Lower lobe of right lung (tissue), 2 donors: ENCODE results near the gene DNAH9. TPM values are rescaled to one million over a fixed set of nuclear protein-coding genes. Genes with fewer than 3 reads are reported as not detected.

Source experiments
- ATAC-seq, 2 donors: fragments of 200-7000 bp; cut with Tn5 transposase; one replicate each; pipeline ENCODE4 v1.9.1; 2020 to 2022; ENCODE audit warnings: mild to moderate bottlenecking in 2 of 2, moderate library complexity in 2 of 2
- DNase-seq: peaks from one replicate; pipeline ENCODE4 v3.0.0-alpha.2; 2020
- H3K27ac ChIP-seq: fragments of 200-600 bp; one replicate; pipeline ENCODE4 v1.8.0; 2022
- H3K27me3 ChIP-seq: fragments of 200-600 bp; one replicate; pipeline ENCODE4 v1.8.0; 2022; ENCODE audit warnings: low read depth
- H3K36me3 ChIP-seq: fragments of 200-600 bp; one replicate; pipeline ENCODE4 v1.8.0; 2022; ENCODE audit warnings: mild to moderate bottlenecking
- H3K4me1 ChIP-seq: fragments of 200-600 bp; one replicate; pipeline ENCODE4 v1.8.0; 2022
- H3K4me3 ChIP-seq: fragments of 200-600 bp; one replicate; pipeline ENCODE4 v1.8.0; 2022; ENCODE audit warnings: mild to moderate bottlenecking
- H3K9me3 ChIP-seq: fragments of 200-600 bp; one replicate; pipeline ENCODE4 v1.8.0; 2022
- CTCF ChIP-seq: fragments of 200-600 bp; IDR thresholded peaks from one replicate; pipeline ENCODE4 v1.8.0; 2022; ENCODE audit warnings: antibody characterized with exemption, mild to moderate bottlenecking
- intact Hi-C: fragments of 100-400 bp; cut with DNase I; formaldehyde crosslinking; loops from one replicate; pipeline ENCODE4 v1.11.0; 2022
- total RNA-seq: library from RNA; stranded (reverse); fragmentation: NEBNext Ultra II Directional; extraction: Animal tissue kit (Norgen Biotek cat#: 25700); gene quantifications from one replicate; pipeline ENCODE4 v1.2.1, GENCODE V29; 2021
- donor health status: DM: no; HTN: yes; CAD: no; lungs with severe emphysema.

DNAH9 gene
- total RNA-seq, 1 donor from 2014 or later: 22.3 TPM

- TF ChIP-seq CTCF: no peak
- Histone ChIP-seq H3K4me1 (no peaks in the 10 kb centered on the region), H3K27me3 (no peaks in the 10 kb centered on the region), H3K36me3 (no peaks in the 10 kb centered on the region), H3K9me3 (no peaks in the 10 kb centered on the region), H3K4me3 (no peak overlapping the region), H3K27ac (no peak overlapping the region)
- DNase-seq: no peak
- intact Hi-C loops: no loop called here
- no peak for ATAC-seq
These were observed 70.3 kb downstream of the DNAH9 start for GRCh38 chr17:11668618-11669017.

DNA sequence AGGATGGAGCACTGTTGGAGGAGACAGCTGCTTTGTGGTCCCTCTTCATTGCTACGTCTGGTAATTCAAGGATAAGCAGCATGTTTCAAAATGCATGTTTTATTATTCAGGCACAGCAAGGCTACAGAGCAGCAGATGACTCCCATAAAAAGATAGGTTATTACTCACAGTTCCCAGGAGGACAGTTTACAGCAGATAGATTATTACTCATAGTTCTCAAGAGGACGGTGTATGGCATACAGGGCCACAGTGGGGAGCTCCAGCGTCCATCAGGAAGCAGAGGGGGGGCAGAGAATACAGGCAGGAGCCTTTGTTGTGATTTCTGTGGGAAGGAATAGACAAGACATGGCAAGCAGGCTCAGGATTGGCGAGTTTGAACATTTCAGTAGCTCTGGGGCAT is 72.9 kb downstream of the DNAH9 start:
- Histone ChIP-seq H3K36me3 (no peaks in the 10 kb centered on the region), H3K27ac (no peak overlapping the region), H3K4me3 (no peak overlapping the region), H3K27me3 (no peaks in the 10 kb centered on the region), H3K4me1 (no peaks in the 10 kb centered on the region), H3K9me3 (no peaks in the 10 kb centered on the region)
- no peak for DNase-seq
- TF ChIP-seq CTCF: no peak
- no peak for ATAC-seq
- intact Hi-C loops: no loop called here

DNA sequence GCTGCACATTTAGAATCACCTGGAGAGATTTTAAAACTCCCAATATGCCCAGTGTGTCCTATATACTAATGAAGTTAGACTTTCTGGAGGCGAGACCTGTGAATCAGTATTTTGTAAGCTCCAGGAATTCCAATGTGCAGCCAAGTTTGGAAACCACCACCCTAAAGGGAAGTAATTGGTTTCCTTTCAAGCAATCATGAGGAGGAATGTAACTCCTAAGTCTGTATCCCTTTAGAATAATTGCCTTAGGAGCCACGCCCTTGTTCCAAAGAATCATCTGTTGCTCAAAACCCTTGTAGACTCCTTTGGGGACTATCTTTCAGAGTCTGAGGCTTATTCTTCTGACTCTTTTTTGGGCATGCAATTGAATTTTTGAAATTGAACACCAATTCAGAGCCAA is 84.4 kb downstream of the DNAH9 start:
- no peaks in the 10 kb centered on the region for H3K36me3 ChIP-seq
- no peak for ATAC-seq
- no peak for DNase-seq
- H3K27ac ChIP-seq: no peak overlapping the region
- H3K4me3 ChIP-seq: no peak overlapping the region
- no peaks in the 10 kb centered on the region for H3K9me3 ChIP-seq
- H3K4me1 ChIP-seq: no peaks in the 10 kb centered on the region
- intact Hi-C loops: no loop called here
- TF ChIP-seq CTCF: no peak
- no peaks in the 10 kb centered on the region for H3K27me3 ChIP-seq

GRCh38 chr17:11690681-11691080 is 92.4 kb downstream of the DNAH9 start:
- Histone ChIP-seq H3K9me3 (no peaks in the 10 kb centered on the region), H3K4me3 (no peak overlapping the region), H3K27me3 (no peaks in the 10 kb centered on the region), H3K4me1 (no peaks in the 10 kb centered on the region), H3K27ac (no peak overlapping the region), H3K36me3 (no peaks in the 10 kb centered on the region)
- ATAC-seq: no peak
- TF ChIP-seq CTCF: no peak
- DNase-seq: no peak
- intact Hi-C loops: no loop called here

DNA sequence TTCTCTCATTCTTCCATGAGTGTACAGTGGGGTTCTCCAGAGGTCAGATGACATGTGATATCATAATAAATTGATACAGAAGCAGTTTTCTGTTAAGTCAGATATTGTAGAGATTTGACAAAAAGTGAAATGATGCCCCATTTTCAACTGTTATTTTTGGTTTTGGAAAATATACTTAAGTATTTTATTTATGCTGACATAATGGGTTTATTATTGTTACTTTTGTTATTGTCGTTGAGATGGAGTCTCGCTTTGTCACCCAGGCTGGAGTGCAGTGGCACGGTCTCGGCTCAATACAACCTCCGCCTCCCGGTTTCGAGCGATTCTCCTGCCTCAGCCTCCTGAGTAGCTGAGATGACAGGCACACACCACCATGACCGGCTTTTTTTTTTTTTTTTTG is 94.4 kb downstream of the DNAH9 start:
- ATAC-seq: no peak
- H3K36me3 ChIP-seq: no peaks in the 10 kb centered on the region

More for the DNA sequence above, 94.4 kb downstream of the DNAH9 start:
- no peak for TF ChIP-seq CTCF
- no peak overlapping the region for H3K27ac ChIP-seq
- no peak for DNase-seq
- H3K4me3 ChIP-seq: no peak overlapping the region
- no peaks in the 10 kb centered on the region for H3K9me3 ChIP-seq
- intact Hi-C loops: no loop called here
- H3K27me3 ChIP-seq: no peaks in the 10 kb centered on the region
- H3K4me1 ChIP-seq: no peaks in the 10 kb centered on the region
